SK-N-SH (cell line): Measurements from ENCODE around the gene ZBED1. TPM values are rescaled to one million over a fixed set of nuclear protein-coding genes. Genes with fewer than 3 reads are reported as not detected.

Experiments
- CTCF ChIA-PET: fragments of 300-600, 350-600 bp; formaldehyde crosslinking; extraction: SDS; loops from one replicate; lab custom pipeline; 2021; lab: Yijun Ruan, JAX
- POLR2A ChIA-PET: fragments of 350-600 bp; sonication (Branson Sonifier 250); formaldehyde crosslinking; extraction: SDS; loops from one replicate; lab custom pipeline; 2020; ENCODE audit warnings: antibody characterized with exemption, inconsistent platforms; lab: Yijun Ruan, JAX
- DNase-seq: peaks from one replicate; pipeline ENCODE4 v3.0.0; 2012
- H2AFZ ChIP-seq: fragments of 200-600 bp; sonication (generic); 2 replicates; pipeline ENCODE4 v1.8.1; 2016; ENCODE audit warnings: antibody characterized with exemption, mild to moderate bottlenecking, low read depth
- H3F3A ChIP-seq: fragments of 200-600 bp; sonication (generic); replicated peaks from 2 replicates; pipeline ENCODE3; 2016; ENCODE audit warnings: antibody characterized with exemption, mild to moderate bottlenecking; ENCODE audit not compliant: insufficient read depth
- H3K27ac ChIP-seq, 2 experiments: fragments of 200-500 bp in 1 of 2; fragments of 200-600 bp in 1 of 2; sonication (Bioruptor generic) in 1 of 2; sonication (generic), shearing (Covaris generic) in 1 of 2; 2 replicates each; pipeline versions ENCODE4 v1.5.1 to v1.6.1; 2014 to 2016; ENCODE audit warnings: low read depth in 2 of 2, inconsistent platforms in 1 of 2, low read length in 1 of 2, mild to moderate bottlenecking in 1 of 2, mixed read lengths in 1 of 2
- H3K27me3 ChIP-seq: fragments of 200-600 bp; sonication (generic), shearing (Covaris generic); 2 replicates; pipeline ENCODE4 v1.6.1; 2016; ENCODE audit warnings: mixed run types; ENCODE audit not compliant: insufficient read depth
- H3K36me3 ChIP-seq, 2 experiments: fragments of 200-500 bp in 1 of 2; fragments of 200-600 bp in 1 of 2; sonication (Bioruptor generic) in 1 of 2; sonication (generic) in 1 of 2; replicated peaks in 1 of 2; 2 replicates each; pipeline versions ENCODE3 to v1.5.1; 2014 to 2016; ENCODE audit warnings: low read length in 1 of 2, mild to moderate bottlenecking in 1 of 2; ENCODE audit not compliant: insufficient read depth in 2 of 2, control insufficient read depth in 1 of 2
- H3K4me1 ChIP-seq, 2 experiments: fragments of 200-500 bp in 1 of 2; fragments of 200-600 bp in 1 of 2; sonication (Bioruptor generic) in 1 of 2; sonication (generic), shearing (Covaris generic) in 1 of 2; 2 replicates each; pipeline versions ENCODE4 v1.5.1 to v1.6.1; 2014 to 2016; ENCODE audit warnings: low read depth in 1 of 2, low read length in 1 of 2, mixed run types in 1 of 2; ENCODE audit not compliant: insufficient read depth in 2 of 2, control insufficient read depth in 1 of 2
- H3K4me2 ChIP-seq: fragments of 200-600 bp; sonication (generic), shearing (Covaris generic); 2 replicates; pipeline ENCODE4 v1.6.1; 2017; ENCODE audit warnings: mixed run types
- H3K4me3 ChIP-seq, 2 experiments: fragments of 200-500 bp in 1 of 2; fragments of 200-600 bp in 1 of 2; sonication (Bioruptor generic) in 1 of 2; sonication (generic), shearing (Covaris generic) in 1 of 2; 2 replicates each; pipeline versions ENCODE4 v1.5.1 to v1.8.1; 2014 to 2016; ENCODE audit warnings: low read depth in 2 of 2, inconsistent platforms in 1 of 2, low read length in 1 of 2, mild to moderate bottlenecking in 1 of 2, mixed read lengths in 1 of 2, moderate library complexity in 1 of 2
- H3K79me2 ChIP-seq: fragments of 200-600 bp; sonication (generic); 2 replicates; pipeline ENCODE4 v1.8.1; 2017; ENCODE audit warnings: mild to moderate bottlenecking; ENCODE audit not compliant: insufficient read depth
- H3K9ac ChIP-seq: fragments of 200-600 bp; sonication (generic); 2 replicates; pipeline ENCODE4 v1.6.1; 2017; ENCODE audit warnings: mixed run types
- H3K9me2 ChIP-seq: fragments of 200-600 bp; sonication (generic); 2 replicates; pipeline ENCODE4 v1.6.1; 2017; ENCODE audit warnings: mixed run types
- H3K9me3 ChIP-seq: fragments of 200-600 bp; sonication (generic); 2 replicates; pipeline ENCODE4 v1.6.1; 2017; ENCODE audit warnings: mixed run types, mild to moderate bottlenecking, moderate library complexity
- H4K20me1 ChIP-seq: fragments of 200-600 bp; sonication (generic); 2 replicates; pipeline ENCODE4 v1.6.1; 2017; ENCODE audit warnings: mild to moderate bottlenecking, mixed run types; ENCODE audit not compliant: insufficient read depth
- CHD2 ChIP-seq: fragments of 150-350 bp; IDR thresholded peaks from 2 replicates; pipeline ENCODE4 v1.6.1; 2018; ENCODE audit warnings: low read length; ENCODE audit not compliant: partially characterized antibody
- ELF1 ChIP-seq: IDR thresholded peaks from 2 replicates; pipeline ENCODE4 v1.4.0; 2012
- FOXJ3 ChIP-seq: sonication (generic); formaldehyde crosslinking; IDR thresholded peaks from 2 replicates; pipeline ENCODE4 v1.5.1; 2020; ENCODE audit warnings: mild to moderate bottlenecking, missing genetic modification reagents
- GATA2 ChIP-seq: sonication (generic); formaldehyde crosslinking; IDR thresholded peaks from 2 replicates; pipeline ENCODE4 v1.5.0; 2020; ENCODE audit warnings: mild to moderate bottlenecking, missing genetic modification reagents
- JUND ChIP-seq: IDR thresholded peaks from 2 replicates; pipeline ENCODE4 v1.4.0; 2012
- MXI1 ChIP-seq: IDR thresholded peaks from 2 replicates; pipeline ENCODE4 v1.6.1; 2012; ENCODE audit warnings: mild to moderate bottlenecking, low read depth, low read length, improper control_type of control experiment
- RAD21 ChIP-seq: IDR thresholded peaks from 2 replicates; pipeline ENCODE4 v1.6.1; 2012; ENCODE audit warnings: mild to moderate bottlenecking, low read length
- SMC3 ChIP-seq: IDR thresholded peaks from 2 replicates; pipeline ENCODE4 v1.6.1; 2012; ENCODE audit warnings: low read depth, low read length, improper control_type of control experiment
- TAF1 ChIP-seq: IDR thresholded peaks from 2 replicates; pipeline ENCODE4 v1.6.1; 2012; ENCODE audit warnings: low read depth, mild to moderate bottlenecking, low read length, moderate library complexity, borderline replicate concordance
- TEAD4 ChIP-seq: IDR thresholded peaks from 2 replicates; pipeline ENCODE4 v1.4.0; 2012; ENCODE audit warnings: mild to moderate bottlenecking, borderline replicate concordance; ENCODE audit not compliant: insufficient read depth
- YY1 ChIP-seq: IDR thresholded peaks from 2 replicates; pipeline ENCODE4 v1.4.0; 2012; ENCODE audit warnings: low read depth, mild to moderate bottlenecking
- WGBS: methylation state at CpG from one replicate; pipeline ENCODE4 v1.1.6; 2017; ENCODE audit warnings: low lambda C conversion rate; 5-methylcytosine and 5-hydroxymethylcytosine counted together
- polyA plus RNA-seq, 3 experiments: library from polyadenylated mRNA; depleted of rRNA; stranded (reverse); fragments of >200 nt; gene quantifications; 2 replicates each; pipeline ENCODE4 v1.2.3, GENCODE V29; 2012
- TF ChIP-seq, protein P1 (sequence below): IDR thresholded peaks from 2 replicates; pipeline ENCODE4 v1.4.0; 2012; ENCODE audit warnings: low read depth
- TF ChIP-seq, protein P2 (sequence below): fragments of 150-350 bp; IDR thresholded peaks from 2 replicates; pipeline ENCODE4 v1.6.1; 2016; ENCODE audit warnings: mild to moderate bottlenecking, low read depth, low read length

Gene ZBED1
- polyA plus RNA-seq, 1 of the 3 experiments (the other 2 are of a cell fraction) = 16.7 TPM

DNA sequence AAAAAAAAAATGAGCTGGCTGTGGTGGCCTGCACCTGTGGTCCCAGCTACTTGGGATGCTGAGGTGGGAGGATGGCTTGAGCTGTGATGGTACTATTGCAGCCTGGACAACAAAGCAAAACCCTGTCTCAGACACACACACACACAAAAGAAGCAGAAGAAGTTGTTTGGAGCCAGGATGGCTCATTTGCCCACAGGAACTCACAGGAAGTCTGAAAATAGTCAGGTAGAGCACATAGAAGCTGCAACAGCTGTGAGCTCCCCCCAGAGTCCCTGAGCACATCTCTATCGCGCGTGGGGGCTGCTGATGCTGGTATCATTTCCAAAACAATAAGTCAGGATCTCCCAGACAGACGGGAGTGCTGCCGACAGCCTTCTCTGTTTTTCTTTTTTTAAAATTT, 13.4 kb upstream of the ZBED1 start:
- WGBS = 42% methylated on average over 5 of the region's 5 CpGs
- Histone ChIP-seq H3K4me1 (no peaks in the 10 kb centered on the region), H3K27ac (no peak overlapping the region), H3F3A (no peaks in the 10 kb centered on the region), H3K27me3 (no peaks in the 10 kb centered on the region; the same call in 1 of the 2 replicates), H3K9me3 (no peaks in the 10 kb centered on the region), H3K9ac (no peak overlapping the region), H3K4me3 (no peak overlapping the region), H3K4me2 (no peak overlapping the region), H3K9me2 (no peaks in the 10 kb centered on the region), H2AFZ (no peak overlapping the region), H3K36me3 (no peaks in the 10 kb centered on the region), H3K79me2 (no peaks in the 10 kb centered on the region), H4K20me1 (no peaks in the 10 kb centered on the region)
- ChIA-PET POLR2A (no interaction called here), CTCF (no interaction called here)
- no peak for DNase-seq
- TF ChIP-seq, protein P1, sequence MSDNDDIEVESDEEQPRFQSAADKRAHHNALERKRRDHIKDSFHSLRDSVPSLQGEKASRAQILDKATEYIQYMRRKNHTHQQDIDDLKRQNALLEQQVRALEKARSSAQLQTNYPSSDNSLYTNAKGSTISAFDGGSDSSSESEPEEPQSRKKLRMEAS = no peak
- TF ChIP-seq, protein P2, sequence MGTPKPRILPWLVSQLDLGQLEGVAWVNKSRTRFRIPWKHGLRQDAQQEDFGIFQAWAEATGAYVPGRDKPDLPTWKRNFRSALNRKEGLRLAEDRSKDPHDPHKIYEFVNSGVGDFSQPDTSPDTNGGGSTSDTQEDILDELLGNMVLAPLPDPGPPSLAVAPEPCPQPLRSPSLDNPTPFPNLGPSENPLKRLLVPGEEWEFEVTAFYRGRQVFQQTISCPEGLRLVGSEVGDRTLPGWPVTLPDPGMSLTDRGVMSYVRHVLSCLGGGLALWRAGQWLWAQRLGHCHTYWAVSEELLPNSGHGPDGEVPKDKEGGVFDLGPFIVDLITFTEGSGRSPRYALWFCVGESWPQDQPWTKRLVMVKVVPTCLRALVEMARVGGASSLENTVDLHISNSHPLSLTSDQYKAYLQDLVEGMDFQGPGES = no peak
- TF ChIP-seq FOXJ3 (CRISPR knock-in tag) (no peak), RAD21 (no peak), GATA2 (no peak), TAF1 (no peak), JUND (no peak), SMC3 (no peak), ELF1 (no peak), MXI1 (no peak)

DNA sequence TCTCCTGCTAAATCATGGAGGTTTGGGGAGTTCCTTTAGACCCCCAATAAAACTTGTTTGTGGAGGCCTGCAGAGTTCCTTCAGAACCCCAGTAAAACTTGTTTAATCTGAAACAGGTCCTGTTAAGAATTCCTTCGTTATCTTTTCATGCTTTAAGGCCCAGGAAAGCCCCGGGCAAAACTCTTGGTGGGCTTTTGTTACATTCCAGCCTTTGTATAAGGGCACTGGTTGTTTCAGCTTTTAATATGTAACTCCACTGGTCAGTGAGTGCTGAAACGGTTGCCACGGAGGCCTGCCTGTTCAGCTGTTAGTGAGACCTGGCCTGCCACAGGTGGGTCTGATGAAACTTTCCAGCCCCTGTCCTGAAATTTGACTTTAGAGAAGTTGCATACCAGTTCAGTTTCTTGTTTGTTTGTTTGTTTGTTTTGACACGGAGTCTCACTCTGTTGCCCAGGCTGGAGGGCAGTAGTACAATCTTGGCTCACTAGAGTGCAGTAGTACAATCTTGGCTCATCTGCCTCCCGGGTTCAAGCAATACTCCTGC, 12.4 kb upstream of the ZBED1 start:
- H3K9ac ChIP-seq = no peak overlapping the region
- no peak overlapping the region for H3K4me3 ChIP-seq
- no peak for DNase-seq
- H3K36me3 ChIP-seq = no peaks in the 10 kb centered on the region
- H3K27ac ChIP-seq = no peak overlapping the region
- WGBS = 28% methylated on average over 6 of the region's 6 CpGs
- no peaks in the 10 kb centered on the region for H3K79me2 ChIP-seq
- no peaks in the 10 kb centered on the region for H3K9me3 ChIP-seq
- H3K27me3 ChIP-seq = no peaks in the 10 kb centered on the region; the same call in 1 of the 2 replicates
- no peak overlapping the region for H2AFZ ChIP-seq
- ChIA-PET POLR2A (no interaction called here), CTCF (no interaction called here)
- no peaks in the 10 kb centered on the region for H3K9me2 ChIP-seq
- H3F3A ChIP-seq = no peaks in the 10 kb centered on the region
- TF ChIP-seq YY1 (no peak), TEAD4 (no peak), FOXJ3 (CRISPR knock-in tag) (no peak), CHD2 (no peak)
- TF ChIP-seq, protein P1 = no peak
- H4K20me1 ChIP-seq = no peaks in the 10 kb centered on the region
- no peaks in the 10 kb centered on the region for H3K4me1 ChIP-seq
- H3K4me2 ChIP-seq = no peak overlapping the region
